HepG2 (cell line): Measurements from ENCODE around the gene MZF1. TPM values are rescaled to one million over a fixed set of nuclear protein-coding genes. Genes with fewer than 3 reads are reported as not detected.
A peak's percentile ranks its signal among the peaks of the same experiment; 100 is the strongest.

Experiments used
- ATF6 ChIP-seq: sonication (generic); formaldehyde crosslinking; conservative IDR thresholded peaks from 2 replicates; pipeline ENCODE4 v1.4.0; 2020; ENCODE audit warnings: missing genetic modification reagents
- CC2D1A ChIP-seq: sonication (generic); formaldehyde crosslinking; IDR thresholded peaks from 2 replicates; pipeline ENCODE4 v1.8.1; 2023; ENCODE audit warnings: mild to moderate bottlenecking, missing genetic modification reagents
- CHD4 ChIP-seq: fragments of 200-600 bp; sonication (generic); IDR thresholded peaks from 2 replicates; pipeline ENCODE4 v1.7.0; 2017; ENCODE audit warnings: mild to moderate bottlenecking, low read length, borderline replicate concordance
- DMTF1 ChIP-seq: sonication (generic); formaldehyde crosslinking; IDR thresholded peaks from 2 replicates; pipeline ENCODE4 v1.4.0; 2020; ENCODE audit warnings: mild to moderate bottlenecking, missing genetic modification reagents
- DZIP1 ChIP-seq: sonication (generic); formaldehyde crosslinking; IDR thresholded peaks from 2 replicates; pipeline ENCODE4 v1.5.0; 2020; ENCODE audit warnings: mild to moderate bottlenecking, missing genetic modification reagents
- GPBP1L1 ChIP-seq: sonication (generic); formaldehyde crosslinking; IDR thresholded peaks from 2 replicates; pipeline ENCODE4 v1.5.0; 2020; ENCODE audit warnings: mild to moderate bottlenecking, missing genetic modification reagents
- HNF1B ChIP-seq: sonication (generic); formaldehyde crosslinking; IDR thresholded peaks from 2 replicates; pipeline ENCODE4 v1.5.1; 2020; ENCODE audit warnings: mild to moderate bottlenecking, moderate library complexity, missing genetic modification reagents
- KDM1A ChIP-seq: IDR thresholded peaks from 2 replicates; pipeline ENCODE4 v1.6.1; 2016; ENCODE audit warnings: missing compliant biosample characterization
- LBX2 ChIP-seq: sonication (generic); formaldehyde crosslinking; IDR thresholded peaks from 2 replicates; pipeline ENCODE4 v1.5.0; 2020; ENCODE audit warnings: missing genetic modification reagents, mild to moderate bottlenecking, borderline replicate concordance
- NR1H2 ChIP-seq: sonication (generic); formaldehyde crosslinking; IDR thresholded peaks from 2 replicates; pipeline ENCODE4 v1.8.1; 2022; ENCODE audit warnings: low read depth, missing genetic modification reagents, borderline replicate concordance
- SIN3B ChIP-seq: fragments of 150-350 bp; IDR thresholded peaks from 2 replicates; pipeline ENCODE4 v1.6.1; 2014; ENCODE audit warnings: low read length
- SIX1 ChIP-seq: sonication (generic); formaldehyde crosslinking; IDR thresholded peaks from 2 replicates; pipeline ENCODE4 v1.4.0; 2020; ENCODE audit warnings: missing genetic modification reagents, borderline replicate concordance
- ZNF251 ChIP-seq: sonication (generic); formaldehyde crosslinking; IDR thresholded peaks from 2 replicates; pipeline ENCODE4 v1.9.0; 2021; ENCODE audit warnings: mild to moderate bottlenecking, missing genetic modification reagents
- ZNF766 ChIP-seq: sonication (generic); formaldehyde crosslinking; IDR thresholded peaks from 2 replicates; pipeline ENCODE4 v1.5.0; 2020; ENCODE audit warnings: missing genetic modification reagents, borderline replicate concordance
- ZNF782 ChIP-seq: sonication (generic); formaldehyde crosslinking; IDR thresholded peaks from 2 replicates; pipeline ENCODE4 v1.4.0; 2020; ENCODE audit warnings: missing genetic modification reagents, mild to moderate bottlenecking, borderline replicate concordance
- polyA plus RNA-seq, 8 experiments: library from polyadenylated mRNA; depleted of rRNA in 3 of 8; stranded (reverse) in 7 of 8; unstranded in 1 of 8; fragments of >200 nt; fragmentation: Illumina TruSeq in 4 of 8; extraction: Trizol in 4 of 8; gene quantifications; 2 replicates each; pipeline versions ENCODE4 v1.2.1 to v1.2.3, GENCODE V29; 2011 to 2016; ENCODE audit warnings: low read depth in 4 of 8, missing spikeins in 1 of 8, mixed read lengths in 1 of 8; ENCODE audit not compliant: insufficient read depth in 1 of 8
- total RNA-seq, 5 experiments: library from RNA; depleted of rRNA; stranded (reverse); fragments of >200 nt; fragmentation: Illumina TruSeq; extraction: Trizol; gene quantifications; 2 replicates each; pipeline ENCODE4 v1.2.3, GENCODE V29; 2016; ENCODE audit warnings: low read depth in 1 of 5

The MZF1 gene
- total and polyA plus RNA-seq, 2 of the 13 experiments (the other 11 are each of a cell fraction or from before 2014, with no cell fraction given): 3.1 to 8.1 TPM

- TF ChIP-seq DMTF1 (CRISPR knock-in tag) (no peak), ZNF251 (CRISPR knock-in tag) (0 out of 2 replicates have a peak, but pooled peaks have one; percentile 20), CC2D1A (CRISPR knock-in tag) (peak; percentile 83), NR1H2 (CRISPR knock-in tag) (no peak), LBX2 (peak; percentile 50; the same call in 1 of the 2 replicates), SIN3B (peak; percentile 98), HNF1B (peak; percentile 98), KDM1A (CRISPR knock-in tag) (no peak; the same call in 1 of the 2 replicates), DZIP1 (peak; percentile 70), ATF6 (peak; percentile 53), SIX1 (CRISPR knock-in tag) (no peak), ZNF766 (CRISPR knock-in tag) (0 out of 2 replicates have a peak, but pooled peaks have one; percentile 33), CHD4 (no peak; the same call in 1 of the 2 replicates), GPBP1L1 (CRISPR knock-in tag) (no peak), ZNF782 (no peak)
These were observed 53.5 kb downstream of the MZF1 start, which contains the start of gene ZBTB45 (continued) for GRCh38 chr19:58519355-58520256.
